Astrocyte (in vitro differentiated cells and primary cell): ENCODE results near the gene KANSL3. TPM values are rescaled to one million over a fixed set of nuclear protein-coding genes. Genes with fewer than 3 reads are reported as not detected.

Source experiments
- DNase-seq: peaks from one replicate; pipeline ENCODE4 v3.0.0-alpha.2; 2010; ENCODE audit warnings: low read depth
- FAIRE-seq: peaks from 2 replicates; lab custom pipeline; 2011; peaks lifted over from hg19 to GRCh38; lab: Jason Lieb, UNC
- H2AFZ ChIP-seq: 2 replicates; pipeline ENCODE4 v1.6.0; 2012; ENCODE audit warnings: low read depth, low read length, inconsistent platforms
- H3K27ac ChIP-seq: 2 replicates; pipeline ENCODE4 v1.5.1; 2011; ENCODE audit warnings: low read depth, low read length, inconsistent platforms
- H3K27me3 ChIP-seq: 2 replicates; pipeline ENCODE4 v1.6.0; 2011; ENCODE audit warnings: low read length, inconsistent platforms; ENCODE audit not compliant: insufficient read depth
- H3K36me3 ChIP-seq: 2 replicates; pipeline ENCODE4 v1.5.1; 2011; ENCODE audit warnings: low read length, inconsistent platforms; ENCODE audit not compliant: insufficient read depth
- H3K4me1 ChIP-seq: 2 replicates; pipeline ENCODE4 v1.5.1; 2011; ENCODE audit warnings: low read length, inconsistent platforms; ENCODE audit not compliant: insufficient read depth
- H3K4me2 ChIP-seq: 2 replicates; pipeline ENCODE4 v1.6.0; 2012; ENCODE audit warnings: low read length, inconsistent platforms
- H3K4me3 ChIP-seq: 2 replicates; pipeline ENCODE4 v1.5.1; 2011; ENCODE audit warnings: low read depth, mild to moderate bottlenecking, low read length, inconsistent platforms; ENCODE audit not compliant: insufficient read depth
- H3K79me2 ChIP-seq: 2 replicates; pipeline ENCODE4 v1.6.0; 2012; ENCODE audit warnings: mild to moderate bottlenecking, low read length, inconsistent platforms; ENCODE audit not compliant: insufficient read depth
- H3K9ac ChIP-seq: 2 replicates; pipeline ENCODE4 v1.6.0; 2012; ENCODE audit warnings: mild to moderate bottlenecking, low read length, inconsistent platforms
- H3K9me3 ChIP-seq: 2 replicates; pipeline ENCODE4 v1.5.1; 2012; ENCODE audit warnings: low read depth, mild to moderate bottlenecking, low read length, inconsistent platforms; ENCODE audit not compliant: insufficient read depth
- H4K20me1 ChIP-seq: 2 replicates; pipeline ENCODE4 v1.6.0; 2012; ENCODE audit warnings: low read length, inconsistent platforms; ENCODE audit not compliant: insufficient read depth
- H3K27ac Mint-ChIP-seq: one replicate; pipeline ENCODE4 v1.8.0; 2021; ENCODE audit warnings: mild to moderate bottlenecking, mixed read lengths; ENCODE audit not compliant: unreplicated experiment
- H3K27me3 Mint-ChIP-seq: one replicate; pipeline ENCODE4 v1.8.0; 2021; ENCODE audit warnings: low read depth, mixed read lengths; ENCODE audit not compliant: unreplicated experiment
- H3K36me3 Mint-ChIP-seq: one replicate; pipeline ENCODE4 v1.8.0; 2021; ENCODE audit warnings: low read depth, mixed read lengths; ENCODE audit not compliant: unreplicated experiment
- H3K4me1 Mint-ChIP-seq: one replicate; pipeline ENCODE4 v1.8.0; 2021; ENCODE audit warnings: low read depth, mixed read lengths; ENCODE audit not compliant: unreplicated experiment
- H3K4me3 Mint-ChIP-seq: one replicate; pipeline ENCODE4 v1.8.0; 2021; ENCODE audit warnings: mild to moderate bottlenecking, moderate library complexity, mixed read lengths; ENCODE audit not compliant: unreplicated experiment
- H3K9me3 Mint-ChIP-seq: one replicate; pipeline ENCODE4 v1.8.0; 2021; ENCODE audit warnings: mild to moderate bottlenecking, mixed read lengths; ENCODE audit not compliant: unreplicated experiment
- CTCF ChIP-seq: IDR thresholded peaks from 2 replicates; pipeline ENCODE4 v1.5.1; 2011; ENCODE audit warnings: low read depth, mild to moderate bottlenecking, inconsistent platforms, low read length, moderate library complexity; ENCODE audit not compliant: insufficient read depth
- EZH2 ChIP-seq: IDR thresholded peaks from 2 replicates; pipeline ENCODE4 v1.6.1; 2012; ENCODE audit warnings: mild to moderate bottlenecking, low read length, inconsistent platforms; ENCODE audit not compliant: insufficient read depth
- total RNA-seq: library from RNA; stranded (reverse); gene quantifications from 2 replicates; pipeline ENCODE4 v1.2.1, GENCODE V29; 2021

KANSL3 gene
- total RNA-seq, 1 donor from 2014 or later, result 26.7 TPM

GRCh38 chr2:96647681-96648080 is 9.6 kb upstream of the KANSL3 start:
- DNase-seq (no peak), FAIRE-seq (no peak)
- H3K36me3 Mint-ChIP-seq, result peaks cover 3% of the 10 kb centered on the region
- H3K9me3 ChIP-seq, result no peaks in the 10 kb centered on the region
- H3K9me3 Mint-ChIP-seq, result peaks cover 8% of the 10 kb centered on the region
- TF ChIP-seq CTCF, result no peak
- no peak for TF ChIP-seq EZH2
- no peaks in the 10 kb centered on the region for H3K79me2 ChIP-seq
- peaks cover 4% of the 10 kb centered on the region for H3K4me1 ChIP-seq
- no peak overlapping the region for H3K27ac ChIP-seq
- no peaks in the 10 kb centered on the region for H3K4me1 Mint-ChIP-seq
- H3K4me2 ChIP-seq, result no peak overlapping the region
- peaks cover 12% of the 10 kb centered on the region for H3K27me3 Mint-ChIP-seq
- no peaks in the 10 kb centered on the region for H4K20me1 ChIP-seq
- H3K4me3 ChIP-seq, result no peak overlapping the region
- no peak overlapping the region for H3K27ac Mint-ChIP-seq
- H3K36me3 ChIP-seq, result no peaks in the 10 kb centered on the region
- H3K4me3 Mint-ChIP-seq, result no peak overlapping the region
- no peaks in the 10 kb centered on the region for H3K27me3 ChIP-seq
- H3K9ac ChIP-seq, result no peak overlapping the region
- H2AFZ ChIP-seq, result no peak overlapping the region

GRCh38 chr2:96642564-96643360 is 4.7 kb upstream of the KANSL3 start, which contains the start of gene FER1L5:
TSS of gene FER1L5 (plus strand) at chr2:96642764. CDS start at chr2:96642837, 73 bp downstream.
- H3K9me3 Mint-ChIP-seq, result peaks cover 4% of the 10 kb centered on the region
- H3K36me3 Mint-ChIP-seq, result no peaks in the 10 kb centered on the region
- Histone ChIP-seq H3K9ac (peak within 1 kb of the TSS; percentile 69), H3K4me3 (peak within 1 kb of the TSS; percentile 60), H3K9me3 (no peaks in the 10 kb centered on the region), H3K4me1 (peaks cover 7% of the 10 kb centered on the region), H2AFZ (peak within 1 kb of the TSS; percentile 93), H3K36me3 (no peaks in the 10 kb centered on the region), H3K27ac (peak within 1 kb of the TSS; percentile 36), H3K79me2 (peaks cover under 1% of the 10 kb centered on the region), H4K20me1 (no peaks in the 10 kb centered on the region), H3K4me2 (peak within 1 kb of the TSS; percentile 91), H3K27me3 (no peaks in the 10 kb centered on the region)
- H3K4me1 Mint-ChIP-seq, result no peaks in the 10 kb centered on the region
- FAIRE-seq, result no peak
- TF ChIP-seq CTCF (no peak), EZH2 (no peak)
- peak within 1 kb of the TSS; percentile 67 for H3K4me3 Mint-ChIP-seq
- H3K27me3 Mint-ChIP-seq, result no peaks in the 10 kb centered on the region
- no peak within 1 kb of the TSS for H3K27ac Mint-ChIP-seq
- DNase-seq, result peak; percentile 64
